WI38 (cell line): ENCODE measurements around the gene PPP2R2C.

Experiments
- H3K4me3 ChIP-seq: 2 replicates; pipeline ENCODE4 v1.5.1; 2011; ENCODE audit warnings: low read depth, mild to moderate bottlenecking, control low read depth, low read length
- TF ChIP-seq, protein P1 (sequence below): IDR thresholded peaks from 2 replicates; pipeline ENCODE4 v1.5.1; 2012; ENCODE audit warnings: low read depth, mild to moderate bottlenecking, control low read depth, low read length

PPP2R2C gene

DNA sequence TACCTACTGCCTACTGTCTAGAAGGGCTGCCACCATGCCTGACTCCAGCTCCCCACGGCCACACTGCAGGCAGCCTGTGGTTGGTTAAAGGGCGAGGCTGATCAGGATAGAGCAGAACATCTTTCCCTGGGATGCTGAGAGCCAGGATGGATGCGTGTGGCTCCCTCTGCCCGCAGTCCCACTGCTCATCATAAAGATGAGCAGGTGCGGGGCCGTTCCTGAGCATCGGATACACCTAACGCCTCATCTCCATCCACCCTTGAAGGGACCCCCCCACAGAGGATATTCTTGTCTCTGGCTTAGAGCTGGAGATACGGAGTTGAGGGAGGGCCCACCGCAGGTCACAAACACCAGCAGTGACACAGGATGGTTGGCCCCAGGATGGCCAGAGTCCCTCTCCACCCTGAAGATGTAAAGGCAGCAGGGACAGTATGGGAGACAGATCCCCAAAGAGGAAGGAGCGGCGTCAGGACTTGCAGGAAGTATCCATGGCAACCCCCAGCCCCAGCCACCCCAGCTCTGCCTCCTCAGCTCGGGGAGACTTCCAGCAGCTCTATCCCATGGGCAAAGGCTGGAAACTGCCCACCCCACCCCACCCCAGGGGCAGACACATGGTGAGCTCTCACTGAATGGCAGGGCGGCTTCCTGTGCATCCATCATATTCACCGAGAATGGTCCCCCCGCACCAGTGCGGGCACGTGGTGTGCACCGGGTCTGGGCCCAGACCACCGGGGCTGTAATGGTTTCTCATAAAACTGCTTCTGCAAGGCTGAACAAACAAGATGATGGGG, 19.3 kb downstream of the PPP2R2C start:
- TF ChIP-seq, protein P1, sequence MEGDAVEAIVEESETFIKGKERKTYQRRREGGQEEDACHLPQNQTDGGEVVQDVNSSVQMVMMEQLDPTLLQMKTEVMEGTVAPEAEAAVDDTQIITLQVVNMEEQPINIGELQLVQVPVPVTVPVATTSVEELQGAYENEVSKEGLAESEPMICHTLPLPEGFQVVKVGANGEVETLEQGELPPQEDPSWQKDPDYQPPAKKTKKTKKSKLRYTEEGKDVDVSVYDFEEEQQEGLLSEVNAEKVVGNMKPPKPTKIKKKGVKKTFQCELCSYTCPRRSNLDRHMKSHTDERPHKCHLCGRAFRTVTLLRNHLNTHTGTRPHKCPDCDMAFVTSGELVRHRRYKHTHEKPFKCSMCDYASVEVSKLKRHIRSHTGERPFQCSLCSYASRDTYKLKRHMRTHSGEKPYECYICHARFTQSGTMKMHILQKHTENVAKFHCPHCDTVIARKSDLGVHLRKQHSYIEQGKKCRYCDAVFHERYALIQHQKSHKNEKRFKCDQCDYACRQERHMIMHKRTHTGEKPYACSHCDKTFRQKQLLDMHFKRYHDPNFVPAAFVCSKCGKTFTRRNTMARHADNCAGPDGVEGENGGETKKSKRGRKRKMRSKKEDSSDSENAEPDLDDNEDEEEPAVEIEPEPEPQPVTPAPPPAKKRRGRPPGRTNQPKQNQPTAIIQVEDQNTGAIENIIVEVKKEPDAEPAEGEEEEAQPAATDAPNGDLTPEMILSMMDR = no peak

DNA sequence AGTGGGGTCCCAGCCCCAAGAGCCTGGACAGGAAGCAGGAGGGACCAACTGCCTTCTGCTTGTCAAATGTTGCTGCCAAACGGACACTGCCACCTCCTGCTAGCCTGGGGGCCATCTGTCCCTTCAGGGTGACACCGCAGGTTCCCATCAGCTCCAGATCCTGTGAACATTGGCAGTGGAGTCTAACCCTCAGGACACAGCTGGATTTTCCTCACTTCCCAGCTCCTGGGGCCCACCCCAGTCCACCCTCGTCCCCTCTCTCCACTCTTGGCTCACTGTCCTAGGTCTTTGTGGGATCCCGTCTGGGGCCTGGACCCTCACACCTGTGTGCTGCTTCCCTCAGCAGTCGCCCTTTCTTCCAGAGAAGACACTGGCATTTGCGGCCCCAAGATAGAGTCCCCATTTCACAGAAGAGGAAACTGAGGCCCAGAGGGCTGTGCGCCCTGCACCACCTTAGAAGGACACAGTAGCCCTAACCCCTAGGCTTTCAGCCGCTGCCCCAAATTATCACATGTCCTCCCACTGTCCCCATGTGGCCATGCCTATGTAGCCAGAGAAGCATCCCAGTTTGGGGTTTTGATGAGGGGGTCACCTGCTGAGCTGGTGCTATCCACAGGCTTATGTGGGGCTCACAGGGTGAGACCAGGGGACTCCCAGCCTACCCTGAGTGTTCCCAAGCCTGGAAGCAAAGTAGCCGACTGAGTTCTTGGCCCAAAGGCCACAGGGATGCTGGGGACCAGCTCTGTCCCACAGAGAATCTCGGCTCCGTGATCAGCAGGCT, 20.1 kb downstream of the PPP2R2C start:
- H3K4me3 ChIP-seq = no peak overlapping the region
- TF ChIP-seq, protein P1 = no peak

More for the DNA sequence above, 19.3 kb downstream of the PPP2R2C start:
- no peak overlapping the region for H3K4me3 ChIP-seq

- TF ChIP-seq, protein P1 = no peak
Measured at GRCh38 chr4:6451309-6451708, 21.1 kb downstream of the PPP2R2C start.

DNA sequence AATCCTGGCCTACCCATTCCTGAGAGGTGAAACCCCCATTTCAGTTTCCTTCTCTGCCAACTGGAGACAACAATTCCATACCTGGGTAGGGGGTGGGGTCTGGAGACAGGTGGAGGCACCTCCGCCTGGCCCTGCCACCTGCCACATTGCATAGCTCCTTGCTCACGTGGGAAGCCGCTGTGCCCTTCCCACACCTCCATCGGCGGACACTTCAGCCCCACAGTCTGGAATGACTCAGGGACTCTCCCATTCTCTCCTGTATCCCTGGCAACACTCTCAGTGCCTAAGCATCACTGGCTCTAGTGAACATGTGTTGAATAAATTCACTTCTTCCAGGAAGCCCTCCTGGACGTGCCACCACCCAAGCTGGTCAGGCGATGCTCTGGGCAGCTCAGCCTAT, 21.7 kb downstream of the PPP2R2C start:
- TF ChIP-seq, protein P1 = no peak
- no peak overlapping the region for H3K4me3 ChIP-seq

More at GRCh38 chr4:6451309-6451708, 21.1 kb downstream of the PPP2R2C start:
- H3K4me3 ChIP-seq = no peak overlapping the region

DNA sequence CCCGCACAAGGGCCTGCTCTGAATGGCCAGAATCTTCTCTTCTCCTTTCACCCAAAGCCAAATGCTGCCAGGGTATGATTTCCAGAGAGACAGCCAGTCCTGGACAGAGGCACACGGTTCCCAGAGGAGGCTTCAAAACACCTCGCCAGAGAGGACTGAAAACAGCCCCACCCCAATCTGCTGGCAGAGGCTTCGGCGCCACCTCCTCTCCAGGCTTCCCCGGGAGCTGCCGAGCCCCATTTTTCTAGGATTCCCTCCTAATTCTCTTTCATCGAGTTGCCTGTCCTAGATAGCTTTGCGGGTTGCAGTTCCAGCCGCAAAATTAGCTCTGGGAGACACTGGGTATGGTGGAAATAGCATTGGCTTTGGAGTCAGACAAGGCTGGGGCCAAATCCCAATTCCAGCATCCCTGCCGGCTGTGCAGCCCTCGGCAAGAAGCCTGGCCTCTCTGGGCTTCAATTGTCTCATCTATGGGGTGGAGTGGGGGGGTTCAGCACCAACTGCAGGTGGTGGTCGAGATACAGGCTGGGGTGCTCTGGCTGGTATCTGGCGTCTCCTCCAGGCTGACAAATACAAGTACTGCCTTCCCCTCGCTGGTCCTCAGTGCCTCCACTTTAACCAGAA, 22.6 kb downstream of the PPP2R2C start:
- H3K4me3 ChIP-seq = no peak overlapping the region
- TF ChIP-seq, protein P1 = no peak

DNA sequence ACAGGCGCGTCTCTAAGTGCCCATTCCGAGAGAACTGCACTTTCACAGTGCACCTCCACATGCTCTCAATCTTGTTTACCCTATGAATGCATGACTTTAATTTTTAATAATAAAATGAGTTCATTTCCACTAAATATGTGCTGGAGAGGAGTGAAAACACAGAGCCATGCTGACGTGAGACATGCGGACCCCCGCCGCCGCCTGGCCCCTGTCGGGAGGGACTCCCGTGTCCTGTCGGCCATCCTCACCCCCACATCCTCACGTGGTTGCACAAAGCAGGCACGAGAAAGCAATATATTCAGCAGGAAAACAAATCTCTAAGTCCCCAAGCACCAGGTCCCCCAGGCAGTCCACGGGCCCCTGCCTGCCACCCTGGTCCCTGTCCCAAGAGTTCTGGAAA, 23.1 kb downstream of the PPP2R2C start:
- TF ChIP-seq, protein P1 = no peak
- H3K4me3 ChIP-seq = no peak overlapping the region
